HEK293T (cell line): ENCODE results near the gene KANK2.

Experiments
- ARNT ChIP-seq: fragments of 450-650 bp; IDR thresholded peaks from 2 replicates; pipeline ENCODE4 v1.6.1; 2017; ENCODE audit warnings: mild to moderate bottlenecking
- BHLHE40 ChIP-seq: fragments of 450-650 bp; IDR thresholded peaks from 2 replicates; pipeline ENCODE4 v1.6.1; 2016; ENCODE audit warnings: mild to moderate bottlenecking, moderate library complexity, borderline replicate concordance
- FOXK2 ChIP-seq: fragments of 450-650 bp; IDR thresholded peaks from 2 replicates; pipeline ENCODE4 v1.6.1; 2016; ENCODE audit warnings: mild to moderate bottlenecking
- FOXM1 ChIP-seq: fragments of 450-650 bp; IDR thresholded peaks from 2 replicates; pipeline ENCODE4 v1.6.1; 2017; ENCODE audit warnings: mild to moderate bottlenecking, borderline replicate concordance
- HDGF ChIP-seq: fragments of 450-650 bp; IDR thresholded peaks from 2 replicates; pipeline ENCODE4 v1.6.1; 2017; ENCODE audit warnings: antibody characterized with exemption, borderline replicate concordance
- SP1 ChIP-seq: fragments of 450-650 bp; IDR thresholded peaks from 2 replicates; pipeline ENCODE4 v1.6.1; 2017
- SUZ12 ChIP-seq: fragments of 450-650 bp; IDR thresholded peaks from 2 replicates; pipeline ENCODE4 v1.6.1; 2016; ENCODE audit warnings: mild to moderate bottlenecking
- TARDBP ChIP-seq: fragments of 450-650 bp; IDR thresholded peaks from 2 replicates; pipeline ENCODE4 v1.6.1; 2016
- ZNF384 ChIP-seq: fragments of 450-650 bp; IDR thresholded peaks from 2 replicates; pipeline ENCODE4 v1.6.1; 2016
- TF ChIP-seq, protein P1 (sequence below): fragments of 450-650 bp; IDR thresholded peaks from 2 replicates; pipeline ENCODE4 v1.6.1; 2016

DNA sequence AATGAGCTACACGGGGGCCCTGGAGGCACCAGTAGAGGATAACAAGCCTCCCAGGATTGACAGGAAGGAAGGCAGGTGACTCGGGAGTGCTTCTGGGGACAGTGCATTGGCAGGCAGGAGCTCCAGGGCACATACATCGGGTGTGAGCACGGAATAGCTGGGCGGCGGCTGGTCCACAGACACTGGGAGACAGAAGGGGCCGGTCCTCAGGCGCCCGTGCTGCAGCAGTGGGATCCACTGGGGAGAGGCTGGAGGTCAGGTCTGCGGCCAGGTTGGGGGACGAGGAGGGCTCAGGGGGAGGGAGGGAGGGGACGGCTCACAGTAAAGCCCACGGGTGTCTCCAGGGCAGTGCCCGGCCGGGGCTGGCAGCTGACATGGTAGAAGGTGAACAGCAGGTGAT lies 40.0 kb upstream of the KANK2 start:
- TF ChIP-seq, protein P1, sequence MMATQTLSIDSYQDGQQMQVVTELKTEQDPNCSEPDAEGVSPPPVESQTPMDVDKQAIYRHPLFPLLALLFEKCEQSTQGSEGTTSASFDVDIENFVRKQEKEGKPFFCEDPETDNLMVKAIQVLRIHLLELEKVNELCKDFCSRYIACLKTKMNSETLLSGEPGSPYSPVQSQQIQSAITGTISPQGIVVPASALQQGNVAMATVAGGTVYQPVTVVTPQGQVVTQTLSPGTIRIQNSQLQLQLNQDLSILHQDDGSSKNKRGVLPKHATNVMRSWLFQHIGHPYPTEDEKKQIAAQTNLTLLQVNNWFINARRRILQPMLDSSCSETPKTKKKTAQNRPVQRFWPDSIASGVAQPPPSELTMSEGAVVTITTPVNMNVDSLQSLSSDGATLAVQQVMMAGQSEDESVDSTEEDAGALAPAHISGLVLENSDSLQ = no peak
- TF ChIP-seq ZNF384 = no peak
- TF ChIP-seq FOXM1 = no peak
- TF ChIP-seq SUZ12 = no peak
- no peak for TF ChIP-seq FOXK2
- TF ChIP-seq TARDBP = no peak
- no peak for TF ChIP-seq BHLHE40
- no peak for TF ChIP-seq ARNT
- TF ChIP-seq HDGF = no peak
- no peak for TF ChIP-seq SP1
